Stomach (tissue), 4 donors: ENCODE data around the gene ENDOD1.

Experiments used
- CTCF ChIP-seq, 7 experiments: fragments of 450-650 bp in 4 of 7; fragments of 200-600 bp in 3 of 7; sonication (generic) in 3 of 7; IDR thresholded peaks; one replicate each; pipeline ENCODE4 v1.5.1; 2016 to 2019; ENCODE audit warnings: antibody characterized with exemption in 7 of 7, control low read depth in 2 of 7, mild to moderate bottlenecking in 1 of 7
- POLR2A ChIP-seq, 4 donors: fragments of 450-650 bp; IDR thresholded peaks; one replicate each; pipeline ENCODE4 v1.6.1; 2016; ENCODE audit warnings: antibody characterized with exemption in 4 of 4, control low read depth in 2 of 4, mild to moderate bottlenecking in 1 of 4, moderate library complexity in 1 of 4
- POLR2AphosphoS5 ChIP-seq, 3 donors: sonication (generic); formaldehyde crosslinking; IDR thresholded peaks; one replicate each; pipeline ENCODE4 v1.6.1; 2016; ENCODE audit warnings: antibody characterized with exemption in 3 of 3

- TF ChIP-seq CTCF (IDR thresholded peaks at IDR 0.05): no peak
- no peak for TF ChIP-seq POLR2A (IDR thresholded peaks at IDR 0.05)
- no peak for TF ChIP-seq POLR2AphosphoS5 (IDR thresholded peaks at IDR 0.05)
These were observed 4.4 kb upstream of the ENDOD1 start for GRCh38 chr11:95085117-95085816.
